Measurements from ENCODE around the gene RRP7A.

GRCh38 chr22:42511401-42511891 lies 8.2 kb downstream of the RRP7A start:
- TF ChIP-seq POLR2A (IDR thresholded peaks at IDR 0.05; ENCODE audit: low read depth) (no peak), CTCF (IDR thresholded peaks at IDR 0.05) (no peak)

Data from esophagus muscularis mucosa (tissue), 3 donors.